Tibial nerve (tissue), 4 donors: ENCODE measurements around the gene RHCE.

Experiments used
- EP300 ChIP-seq, 2 donors: sonication (generic); formaldehyde crosslinking; IDR thresholded peaks; one replicate each; pipeline ENCODE4 v1.6.1; 2017; ENCODE audit warnings: antibody characterized with exemption in 2 of 2, mild to moderate bottlenecking in 1 of 2
- POLR2A ChIP-seq, 2 donors: fragments of 450-650 bp; IDR thresholded peaks; one replicate each; pipeline ENCODE4 v1.6.1; 2017; ENCODE audit warnings: antibody characterized with exemption in 2 of 2, mild to moderate bottlenecking in 2 of 2, moderate library complexity in 2 of 2
- TF ChIP-seq, protein P1 (sequence below), 5 experiments: fragments of 200-600 bp in 3 of 5; fragments of 450-650 bp in 2 of 5; sonication (generic) in 3 of 5; IDR thresholded peaks; one replicate each; pipeline ENCODE4 v1.5.1; 2016 to 2019; ENCODE audit warnings: antibody characterized with exemption in 5 of 5, mild to moderate bottlenecking in 3 of 5, moderate library complexity in 2 of 5

DNA sequence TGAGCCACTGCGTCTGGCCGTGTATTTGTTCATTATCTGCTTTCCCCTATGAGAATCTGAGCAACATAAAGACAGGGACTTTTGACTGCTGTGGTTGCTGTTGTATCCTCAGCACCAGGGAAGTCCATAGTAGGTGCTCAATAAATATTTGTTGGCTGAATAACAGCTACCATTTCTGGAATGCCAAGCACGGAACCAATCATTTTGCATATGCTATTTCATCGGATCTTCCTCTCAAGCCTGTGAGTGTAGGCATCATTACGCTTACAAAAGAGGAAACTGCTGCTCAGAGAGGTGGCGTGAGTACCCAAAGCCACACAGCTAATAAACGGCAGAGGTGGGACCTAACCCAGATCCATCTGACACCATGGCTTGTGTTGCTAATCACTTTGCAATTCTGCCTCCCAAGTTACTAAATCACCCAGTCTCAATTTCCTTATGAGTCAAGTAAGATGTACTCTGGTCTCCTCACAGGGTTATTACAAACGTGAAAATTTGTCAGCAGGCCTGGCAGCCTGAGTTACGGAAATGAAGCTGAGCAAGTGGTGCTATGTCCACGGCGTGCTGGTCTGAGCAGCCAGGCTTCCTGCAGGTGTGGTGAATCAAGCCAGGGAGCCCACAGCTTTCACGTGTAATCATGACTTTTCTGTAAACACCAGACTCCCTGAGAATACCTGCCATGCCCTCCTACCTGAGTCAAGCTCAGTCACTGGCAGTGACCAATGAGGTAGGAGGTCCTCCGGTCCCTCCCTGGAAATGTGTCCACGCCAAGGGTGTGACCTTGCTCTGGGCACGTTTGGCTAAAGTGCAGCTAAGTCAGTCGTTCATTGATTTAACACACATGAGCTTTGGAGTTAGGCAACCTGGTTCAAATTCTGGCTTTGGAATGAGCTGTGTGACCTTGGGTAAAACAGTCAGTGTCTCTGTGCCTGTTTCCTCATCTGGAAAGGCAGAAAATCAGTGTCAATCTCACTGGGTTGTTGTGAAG, 4.8 kb upstream of the RHCE start:
- TF ChIP-seq, protein P1, sequence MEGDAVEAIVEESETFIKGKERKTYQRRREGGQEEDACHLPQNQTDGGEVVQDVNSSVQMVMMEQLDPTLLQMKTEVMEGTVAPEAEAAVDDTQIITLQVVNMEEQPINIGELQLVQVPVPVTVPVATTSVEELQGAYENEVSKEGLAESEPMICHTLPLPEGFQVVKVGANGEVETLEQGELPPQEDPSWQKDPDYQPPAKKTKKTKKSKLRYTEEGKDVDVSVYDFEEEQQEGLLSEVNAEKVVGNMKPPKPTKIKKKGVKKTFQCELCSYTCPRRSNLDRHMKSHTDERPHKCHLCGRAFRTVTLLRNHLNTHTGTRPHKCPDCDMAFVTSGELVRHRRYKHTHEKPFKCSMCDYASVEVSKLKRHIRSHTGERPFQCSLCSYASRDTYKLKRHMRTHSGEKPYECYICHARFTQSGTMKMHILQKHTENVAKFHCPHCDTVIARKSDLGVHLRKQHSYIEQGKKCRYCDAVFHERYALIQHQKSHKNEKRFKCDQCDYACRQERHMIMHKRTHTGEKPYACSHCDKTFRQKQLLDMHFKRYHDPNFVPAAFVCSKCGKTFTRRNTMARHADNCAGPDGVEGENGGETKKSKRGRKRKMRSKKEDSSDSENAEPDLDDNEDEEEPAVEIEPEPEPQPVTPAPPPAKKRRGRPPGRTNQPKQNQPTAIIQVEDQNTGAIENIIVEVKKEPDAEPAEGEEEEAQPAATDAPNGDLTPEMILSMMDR (IDR thresholded peaks at IDR 0.05): no peak
- TF ChIP-seq POLR2A (IDR thresholded peaks at IDR 0.05) (no peak), EP300 (IDR thresholded peaks at IDR 0.05) (no peak)
